ENCODE measurements around the gene OR52M1.

GRCh38 chr11:4593739-4594138, 48.7 kb downstream of the OR52M1 start, which contains the start of gene OR52I1:
- TF ChIP-seq CTCF (IDR thresholded peaks at IDR 0.05; ENCODE audit: low read depth, low read length, poor library complexity, severe bottlenecking), result no peak
- TF ChIP-seq EZH2phosphoT487 (IDR thresholded peaks at IDR 0.05; ENCODE audit: borderline replicate concordance, low read length), result no peak
